ENCODE results near the gene FBN1. TPM values are rescaled to one million over a fixed set of nuclear protein-coding genes. Genes with fewer than 3 reads are reported as not detected.

The FBN1 gene
- total RNA-seq, 1 experiment from 2014 or later = 6.7 TPM

GRCh38 chr15:48475600-48476395 is 169.7 kb downstream of the FBN1 start:
- H3K79me2 ChIP-seq (ENCODE audit: low read length) = no peaks in the 10 kb centered on the region
- no peaks in the 10 kb centered on the region for H4K20me1 ChIP-seq (ENCODE audit: low read length)
- BruUV-seq (replicated peaks) = no TSS peak
- CTCF ChIA-PET = no interaction called here
- H2AFZ ChIP-seq (ENCODE audit: low read length) = no peak overlapping the region
- H3K9ac ChIP-seq (ENCODE audit: low read length) = no peak overlapping the region
- no peak for TF ChIP-seq EZH2phosphoT487 (IDR thresholded peaks at IDR 0.05; ENCODE audit: borderline replicate concordance, low read length)
- no peak for TF ChIP-seq EZH2 (IDR thresholded peaks at IDR 0.05; ENCODE audit: low read length, unreplicated experiment)
- TF ChIP-seq, protein P1, sequence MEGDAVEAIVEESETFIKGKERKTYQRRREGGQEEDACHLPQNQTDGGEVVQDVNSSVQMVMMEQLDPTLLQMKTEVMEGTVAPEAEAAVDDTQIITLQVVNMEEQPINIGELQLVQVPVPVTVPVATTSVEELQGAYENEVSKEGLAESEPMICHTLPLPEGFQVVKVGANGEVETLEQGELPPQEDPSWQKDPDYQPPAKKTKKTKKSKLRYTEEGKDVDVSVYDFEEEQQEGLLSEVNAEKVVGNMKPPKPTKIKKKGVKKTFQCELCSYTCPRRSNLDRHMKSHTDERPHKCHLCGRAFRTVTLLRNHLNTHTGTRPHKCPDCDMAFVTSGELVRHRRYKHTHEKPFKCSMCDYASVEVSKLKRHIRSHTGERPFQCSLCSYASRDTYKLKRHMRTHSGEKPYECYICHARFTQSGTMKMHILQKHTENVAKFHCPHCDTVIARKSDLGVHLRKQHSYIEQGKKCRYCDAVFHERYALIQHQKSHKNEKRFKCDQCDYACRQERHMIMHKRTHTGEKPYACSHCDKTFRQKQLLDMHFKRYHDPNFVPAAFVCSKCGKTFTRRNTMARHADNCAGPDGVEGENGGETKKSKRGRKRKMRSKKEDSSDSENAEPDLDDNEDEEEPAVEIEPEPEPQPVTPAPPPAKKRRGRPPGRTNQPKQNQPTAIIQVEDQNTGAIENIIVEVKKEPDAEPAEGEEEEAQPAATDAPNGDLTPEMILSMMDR (conservative IDR thresholded peaks at IDR 0.05; ENCODE audit: low read depth, low read length) = no peak
- no peaks in the 10 kb centered on the region for H3F3A ChIP-seq (ENCODE audit: low read length, unreplicated experiment)
- H3K27me3 ChIP-seq (ENCODE audit: low read length) = no peaks in the 10 kb centered on the region
- POLR2A ChIA-PET (ENCODE audit: unreplicated experiment) = no interaction called here
- DNase-seq (no peak), ATAC-seq (no peak; the same call in 1 of the 2 replicates)
- no peak overlapping the region for H3K27ac ChIP-seq (ENCODE audit: low read length)
- no peaks in the 10 kb centered on the region for H3K9me3 ChIP-seq (ENCODE audit: low read length)
- H3K36me3 ChIP-seq (ENCODE audit: low read depth, low read length) = no peaks in the 10 kb centered on the region
- H3K4me1 ChIP-seq (ENCODE audit: insufficient read depth, low read length) = peaks cover 24% of the 10 kb centered on the region
- no peak overlapping the region for H3K4me2 ChIP-seq (ENCODE audit: low read length)
- H3K4me3 ChIP-seq (ENCODE audit: low read length) = no peak overlapping the region
- intact Hi-C loops (cut with micrococcal nuclease) = loop anchor here (10.0 kb wide), 1 partner anchor 89 kb away; no protein-coding TSS in a partner anchor
- no peaks in the 10 kb centered on the region for H3K9me2 ChIP-seq (replicated peaks; ENCODE audit: low read length)

- Histone ChIP-seq H3K9me3 (ENCODE audit: low read length) (no peaks in the 10 kb centered on the region), H3K9me2 (replicated peaks; ENCODE audit: low read length) (no peaks in the 10 kb centered on the region), H3K27me3 (ENCODE audit: low read length) (no peaks in the 10 kb centered on the region), H3K79me2 (ENCODE audit: low read length) (no peaks in the 10 kb centered on the region), H4K20me1 (ENCODE audit: low read length) (no peaks in the 10 kb centered on the region), H3F3A (ENCODE audit: low read length, unreplicated experiment) (no peaks in the 10 kb centered on the region), H3K27ac (ENCODE audit: low read length) (no peak overlapping the region), H3K36me3 (ENCODE audit: low read depth, low read length) (no peaks in the 10 kb centered on the region), H3K4me2 (ENCODE audit: low read length) (no peak overlapping the region), H3K4me3 (ENCODE audit: low read length) (no peak overlapping the region), H3K4me1 (ENCODE audit: insufficient read depth, low read length) (peaks cover 14% of the 10 kb centered on the region), H3K9ac (ENCODE audit: low read length) (no peak overlapping the region), H2AFZ (ENCODE audit: low read length) (no peak overlapping the region)
- POLR2A ChIA-PET (ENCODE audit: unreplicated experiment) = no interaction called here
- TF ChIP-seq EZH2phosphoT487 (IDR thresholded peaks at IDR 0.05; ENCODE audit: borderline replicate concordance, low read length) (no peak), EZH2 (IDR thresholded peaks at IDR 0.05; ENCODE audit: low read length, unreplicated experiment) (no peak)
- TF ChIP-seq, protein P1 (conservative IDR thresholded peaks at IDR 0.05; ENCODE audit: low read depth, low read length) = no peak
- intact Hi-C loops (cut with micrococcal nuclease) = loop anchor here (10.0 kb wide), 1 partner anchor 91 kb away; no protein-coding TSS in a partner anchor
- CTCF ChIA-PET = no interaction called here
- ATAC-seq = no peak
- DNase-seq = no peak
- BruUV-seq (replicated peaks) = no TSS peak
These were observed 171.8 kb downstream of the FBN1 start for GRCh38 chr15:48473667-48474066.

DNA sequence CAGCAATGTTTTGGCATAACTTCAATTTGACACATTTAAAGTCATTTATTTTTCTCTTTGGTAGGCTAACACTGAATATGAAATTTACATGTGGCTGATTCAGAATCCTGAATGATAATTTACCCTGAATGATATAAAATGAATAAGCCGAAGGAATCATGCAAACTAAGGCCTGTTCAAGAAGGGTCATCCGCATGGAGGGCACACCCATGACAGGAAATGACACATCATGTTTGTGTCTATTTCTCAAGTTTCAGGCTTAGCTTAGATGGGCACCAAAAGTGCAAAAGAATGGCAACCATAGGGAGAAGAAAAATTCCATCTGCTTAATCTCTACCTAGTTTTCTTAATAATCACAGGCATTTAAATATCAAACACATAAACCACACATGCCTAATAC is 172.8 kb downstream of the FBN1 start:
- peak overlapping the region; percentile 32 for H3K4me2 ChIP-seq (ENCODE audit: low read length)
- no peaks in the 10 kb centered on the region for H3K9me2 ChIP-seq (replicated peaks; ENCODE audit: low read length)
- no peaks in the 10 kb centered on the region for H3K79me2 ChIP-seq (ENCODE audit: low read length)
- intact Hi-C loops (cut with micrococcal nuclease) = loop anchor here (10.0 kb wide), 1 partner anchor 92 kb away; no protein-coding TSS in a partner anchor
- peak; percentile 82 for ATAC-seq
- H3K4me1 ChIP-seq (ENCODE audit: insufficient read depth, low read length) = peaks cover 14% of the 10 kb centered on the region
- peak overlapping the region; percentile 71 for H3K27ac ChIP-seq (ENCODE audit: low read length)
- H2AFZ ChIP-seq (ENCODE audit: low read length) = no peak overlapping the region
- ChIA-PET CTCF (no interaction called here), POLR2A (ENCODE audit: unreplicated experiment) (no interaction called here)
- no peaks in the 10 kb centered on the region for H3K36me3 ChIP-seq (ENCODE audit: low read depth, low read length)
- DNase-seq = peak; percentile 53
- no peaks in the 10 kb centered on the region for H3F3A ChIP-seq (ENCODE audit: low read length, unreplicated experiment)
- no peak for TF ChIP-seq EZH2 (IDR thresholded peaks at IDR 0.05; ENCODE audit: low read length, unreplicated experiment)
- H4K20me1 ChIP-seq (ENCODE audit: low read length) = no peaks in the 10 kb centered on the region
- no peaks in the 10 kb centered on the region for H3K27me3 ChIP-seq (ENCODE audit: low read length)
- peak overlapping the region; percentile 24; the same call in 1 of the 2 replicates for H3K9ac ChIP-seq (ENCODE audit: low read length)
- BruUV-seq (replicated peaks) = no TSS peak
- no peak overlapping the region for H3K4me3 ChIP-seq (ENCODE audit: low read length)
- H3K9me3 ChIP-seq (ENCODE audit: low read length) = no peaks in the 10 kb centered on the region
